ENCODE data around the gene NPAS3. TPM values are rescaled to one million over a fixed set of nuclear protein-coding genes. Genes with fewer than 3 reads are reported as not detected.

Gene NPAS3
- total and polyA plus RNA-seq, 2 of the 8 experiments (the other 6 are each of a cell fraction or from before 2014, with no cell fraction given): 0.11 to 0.60 TPM

DNA sequence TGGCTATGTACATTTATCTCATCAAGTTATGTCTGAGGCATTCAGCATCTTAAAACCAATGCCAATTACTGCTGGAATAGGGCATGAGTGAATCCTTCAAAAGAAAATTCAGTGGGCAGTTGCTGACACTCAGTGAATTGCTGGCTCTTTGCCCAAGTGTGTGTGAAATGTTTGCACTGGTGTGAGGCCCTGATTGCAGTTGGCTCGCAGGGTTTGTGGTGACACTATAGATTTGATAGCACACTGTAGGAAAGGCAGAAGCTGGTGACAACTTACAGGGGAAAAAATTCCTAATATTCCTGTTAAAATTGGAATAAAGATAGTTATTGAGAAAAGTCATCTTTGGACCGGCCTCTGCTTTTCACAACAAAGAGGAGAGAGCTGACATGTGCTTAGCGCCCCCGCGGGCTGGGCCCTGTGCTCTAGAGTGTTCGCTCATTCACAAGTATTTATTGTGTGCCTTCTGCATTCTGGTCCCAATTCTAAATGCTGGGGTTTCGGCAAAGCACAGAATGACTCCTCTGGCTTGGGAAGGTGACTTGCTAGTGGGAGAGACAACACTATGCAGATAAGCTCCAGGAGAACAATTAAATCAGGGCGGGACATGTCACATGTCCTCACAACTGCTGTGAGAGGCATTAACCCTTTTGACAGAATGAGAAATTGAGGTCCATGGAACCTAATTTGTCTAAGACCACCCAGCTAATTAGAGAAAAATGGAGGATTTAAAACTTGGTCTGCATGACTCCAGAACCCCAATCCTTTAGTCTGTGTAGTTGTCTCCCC lies 418.7 kb downstream of the NPAS3 start:
- no peak overlapping the region for H2BK12ac ChIP-seq (ENCODE audit: low read depth, low read length)
- FAIRE-seq (no peak), DNase-seq (ENCODE audit: low read depth in 1 of 2, low spot score in 2 of 2) (no peak)
- H2AK5ac ChIP-seq (ENCODE audit: low read depth, low read length): no peak overlapping the region
- H2BK5ac ChIP-seq (ENCODE audit: low read depth, low read length): no peak overlapping the region
- H3K9me3 ChIP-seq (ENCODE audit: insufficient read depth in 2 of 2, low read depth in 1 of 2, low read length in 1 of 2): no peaks in the 10 kb centered on the region
- H4K8ac ChIP-seq (ENCODE audit: extremely low read depth, insufficient read depth, low read length): no peak overlapping the region
- H4K91ac ChIP-seq (replicated peaks; ENCODE audit: insufficient read length, low read length): no peak overlapping the region
- no peaks in the 10 kb centered on the region for H4K20me1 ChIP-seq (replicated peaks in 1 of 2; ENCODE audit: control insufficient read depth in 1 of 2, insufficient read depth in 2 of 2, low read length in 2 of 2)
- H3K4me3 ChIP-seq (ENCODE audit: extremely low read depth in 1 of 4, insufficient read depth in 2 of 4, low read depth in 3 of 4, low read length in 4 of 4): no peak overlapping the region
- no peak overlapping the region for H2BK120ac ChIP-seq (replicated peaks; ENCODE audit: low read depth, low read length)
- no peak overlapping the region for H3K14ac ChIP-seq (ENCODE audit: insufficient read length)
- H2BK15ac ChIP-seq (ENCODE audit: low read length): no peak overlapping the region
- H3K23ac ChIP-seq (ENCODE audit: insufficient read length): no peak overlapping the region
- H2BK20ac ChIP-seq (ENCODE audit: low read length): no peak overlapping the region
- no peaks in the 10 kb centered on the region for H3K36me3 ChIP-seq (ENCODE audit: control insufficient read depth in 2 of 4, insufficient read depth in 4 of 4, low read length in 3 of 4)
- 87% methylated on average over 8 of the region's 8 CpGs; no CpG with 5 or more reads in 1 of the 2 experiments for WGBS, 2 experiments (ENCODE audit: extremely low coverage in 1 of 2, insufficient coverage in 1 of 2, insufficient read length in 1 of 2, insufficient replicate concordance in 2 of 2, low coverage in 1 of 2, low lambda C conversion rate in 2 of 2, missing lambda C conversion rate in 1 of 2)
- no peak overlapping the region for H3K56ac ChIP-seq (replicated peaks; ENCODE audit: insufficient read length, low read depth, low read length)
- no peak overlapping the region for H3K27ac ChIP-seq (ENCODE audit: low read depth, low read length)
- no peaks in the 10 kb centered on the region for H3K23me2 ChIP-seq (ENCODE audit: low read depth, low read length)
- CTCF ChIA-PET (ENCODE audit: partially characterized antibody): interaction anchor here (1.3 to 1.4 kb wide), 3 partner anchors 52 to 768 kb away, joined by 3 to 5 read pairs (median 3); no protein-coding TSS in a partner anchor
- POLR2A ChIA-PET (ENCODE audit: partially characterized antibody): no interaction called here
- H4K5ac ChIP-seq (ENCODE audit: insufficient read length, low read depth, low read length): no peak overlapping the region
- no peak overlapping the region for H3K4ac ChIP-seq (replicated peaks; ENCODE audit: insufficient read length, low read depth, low read length)
- peaks cover 0 to 7% (median 2%) of the 10 kb centered on the region in 4 experiments; a peak in 4 of 7 replicates for H3K4me1 ChIP-seq (replicated peaks in 1 of 4; ENCODE audit: control insufficient read depth in 3 of 4, insufficient read depth in 4 of 4, low read length in 3 of 4)
- no peaks in the 10 kb centered on the region for H3K27me3 ChIP-seq (replicated peaks in 1 of 4; ENCODE audit: control insufficient read depth in 3 of 4, extremely low read depth in 1 of 4, insufficient read depth in 3 of 4, low read length in 3 of 4)
- no peaks in the 10 kb centered on the region for H3K79me2 ChIP-seq (ENCODE audit: control insufficient read depth in 1 of 2, insufficient read depth in 2 of 2, low read length in 2 of 2)
- no peaks in the 10 kb centered on the region for H3K79me1 ChIP-seq (ENCODE audit: low read depth, low read length)
- H3K4me2 ChIP-seq (ENCODE audit: insufficient read depth in 1 of 2, low read depth in 2 of 2, low read length in 2 of 2): no peak overlapping the region
- no peak overlapping the region for H3K9ac ChIP-seq (replicated peaks in 1 of 4; ENCODE audit: extremely low read depth in 1 of 4, low read depth in 3 of 4, low read length in 3 of 4)
- no peak overlapping the region for H2AFZ ChIP-seq (ENCODE audit: low read length)
- no peak overlapping the region for H3K18ac ChIP-seq (ENCODE audit: extremely low read depth, low read length)
- no peak for TF ChIP-seq SIX5 (IDR thresholded peaks at IDR 0.05; ENCODE audit: low read depth, low read length)
- TF ChIP-seq, protein P1, sequence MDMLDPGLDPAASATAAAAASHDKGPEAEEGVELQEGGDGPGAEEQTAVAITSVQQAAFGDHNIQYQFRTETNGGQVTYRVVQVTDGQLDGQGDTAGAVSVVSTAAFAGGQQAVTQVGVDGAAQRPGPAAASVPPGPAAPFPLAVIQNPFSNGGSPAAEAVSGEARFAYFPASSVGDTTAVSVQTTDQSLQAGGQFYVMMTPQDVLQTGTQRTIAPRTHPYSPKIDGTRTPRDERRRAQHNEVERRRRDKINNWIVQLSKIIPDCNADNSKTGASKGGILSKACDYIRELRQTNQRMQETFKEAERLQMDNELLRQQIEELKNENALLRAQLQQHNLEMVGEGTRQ (IDR thresholded peaks at IDR 0.05; ENCODE audit: low read length): no peak
- TF ChIP-seq KDM5A (IDR thresholded peaks at IDR 0.05; ENCODE audit: low read length): no peak
- no peak for TF ChIP-seq ZNF274 (IDR thresholded peaks at IDR 0.05; ENCODE audit: borderline replicate concordance, extremely low read depth, low read length)
- no peak for TF ChIP-seq PHF8 (conservative IDR thresholded peaks at IDR 0.05; ENCODE audit: low read depth, low read length)
- no peak for TF ChIP-seq EP300 (IDR thresholded peaks at IDR 0.05; ENCODE audit: borderline replicate concordance in 1 of 2, low read depth in 2 of 2, low read length in 2 of 2)
- no peak for TF ChIP-seq POU5F1 (IDR thresholded peaks at IDR 0.05; ENCODE audit: low read depth, low read length)
- no peak for TF ChIP-seq CREB1 (IDR thresholded peaks at IDR 0.05)
- TF ChIP-seq FOSL1 (IDR thresholded peaks at IDR 0.05; ENCODE audit: insufficient read depth, low read depth, low read length): no peak
- TF ChIP-seq ASH2L (IDR thresholded peaks at IDR 0.05; ENCODE audit: low read length): no peak
- no peak for TF ChIP-seq BCL11A (IDR thresholded peaks at IDR 0.05; ENCODE audit: low read depth in 2 of 2, low read length in 2 of 2)
- no peak for TF ChIP-seq NRF1 (IDR thresholded peaks at IDR 0.05; ENCODE audit: low read depth, low read length)
- TF ChIP-seq SP1 (IDR thresholded peaks at IDR 0.05; ENCODE audit: low read depth, low read length): no peak

All from H1 (cell line).